Mesenteric fat pad (tissue), 1 donor: ENCODE data around the gene CYP27C1. TPM values are rescaled to one million over a fixed set of nuclear protein-coding genes. Genes with fewer than 3 reads are reported as not detected.
"Not testable (repeated sequence)": the region's sequence is repeated elsewhere in the genome, so short reads cannot be mapped to it uniquely, and the experiment has no call there.

Experiments
- DNase-seq: peaks from one replicate; pipeline ENCODE4 v3.0.0-alpha.2; 2020; ENCODE audit warnings: low spot score
- total RNA-seq: library from RNA; stranded (reverse); fragmentation: NEBNext Ultra II Directional; extraction: Animal tissue kit (Norgen Biotek cat#: 25700); gene quantifications from one replicate; pipeline ENCODE4 v1.2.1, GENCODE V29; 2021
- donor health status: DM: yes; HTN: yes; CAD: no.

Gene CYP27C1
- total RNA-seq, 1 donor from 2014 or later, result 1.1 TPM

GRCh38 chr2:127224135-127224534 is 4.0 kb upstream of the CYP27C1 start:
- DNase-seq, result not testable (repeated sequence)

- DNase-seq, result no peak
These were observed 849 bp upstream of the CYP27C1 start for GRCh38 chr2:127220768-127221527.

- no peak for DNase-seq
These were observed 678 bp downstream of the CYP27C1 start for GRCh38 chr2:127219171-127220070.

GRCh38 chr2:127218812-127219170 is 1.3 kb downstream of the CYP27C1 start:
- no peak for DNase-seq

DNA sequence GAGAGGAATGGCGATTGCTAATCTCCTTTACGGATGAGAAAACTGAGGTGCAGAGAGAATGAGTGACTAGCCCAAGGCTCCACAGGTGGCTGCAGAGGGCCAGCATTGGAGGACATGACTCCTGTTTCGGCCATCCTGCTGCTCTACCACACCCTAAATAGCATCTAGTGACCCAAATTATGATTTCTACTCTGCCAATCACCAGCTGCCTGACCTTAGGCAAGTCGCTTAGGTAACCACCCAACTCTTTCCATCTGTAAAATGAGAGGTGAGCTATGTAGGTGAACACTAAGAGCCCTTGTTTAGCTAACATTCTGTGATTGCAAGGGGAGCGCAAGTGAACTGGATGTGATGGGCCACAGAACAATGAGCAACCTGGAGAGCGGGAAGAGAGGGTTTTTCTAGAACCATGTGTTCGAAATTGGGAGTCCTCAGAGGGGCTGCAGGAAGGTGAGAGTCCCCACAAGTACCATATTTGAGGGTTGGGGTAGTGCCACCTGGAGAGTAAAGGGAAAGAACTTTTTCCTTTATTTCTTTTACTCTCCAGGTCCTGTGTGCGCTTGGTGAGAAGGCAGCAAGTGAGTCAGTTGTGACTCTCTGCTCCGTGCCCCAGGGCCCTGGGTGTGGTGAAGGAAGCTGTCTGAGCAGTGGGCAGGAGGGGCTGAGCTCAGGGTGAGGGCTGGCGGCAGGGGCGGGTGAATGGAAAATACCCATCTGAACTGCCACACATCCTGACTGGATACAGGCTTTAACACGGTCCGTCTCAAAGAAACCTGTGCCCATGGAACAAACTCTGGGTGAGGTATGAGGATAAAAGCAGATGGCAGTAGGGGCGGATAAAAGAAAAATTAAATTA is 2.4 kb downstream of the CYP27C1 start:
- DNase-seq, result no peak

- no peak for DNase-seq
These were observed 3.5 kb downstream of the CYP27C1 start for GRCh38 chr2:127216593-127216992.

GRCh38 chr2:127216095-127216494 is 4.0 kb downstream of the CYP27C1 start:
- DNase-seq, result no peak

DNA sequence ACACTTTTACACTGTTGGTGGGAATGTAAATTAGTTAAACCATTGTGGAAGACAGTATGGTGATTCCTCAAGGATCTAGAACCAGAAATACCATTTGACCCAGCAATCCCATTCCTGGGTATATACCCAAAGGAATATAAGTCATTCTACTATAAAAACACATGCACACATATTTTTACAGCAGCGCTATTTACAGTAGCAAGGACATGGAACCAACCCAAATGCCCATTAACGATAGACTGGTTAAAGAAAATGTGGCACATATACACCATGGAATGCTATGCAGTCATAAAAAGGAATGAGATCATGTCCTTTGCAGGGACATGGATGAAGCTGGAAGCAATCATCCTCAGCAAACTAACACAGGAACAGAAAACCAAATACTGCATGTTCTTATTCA is 5.9 kb downstream of the CYP27C1 start:
- not testable (repeated sequence) for DNase-seq

DNA sequence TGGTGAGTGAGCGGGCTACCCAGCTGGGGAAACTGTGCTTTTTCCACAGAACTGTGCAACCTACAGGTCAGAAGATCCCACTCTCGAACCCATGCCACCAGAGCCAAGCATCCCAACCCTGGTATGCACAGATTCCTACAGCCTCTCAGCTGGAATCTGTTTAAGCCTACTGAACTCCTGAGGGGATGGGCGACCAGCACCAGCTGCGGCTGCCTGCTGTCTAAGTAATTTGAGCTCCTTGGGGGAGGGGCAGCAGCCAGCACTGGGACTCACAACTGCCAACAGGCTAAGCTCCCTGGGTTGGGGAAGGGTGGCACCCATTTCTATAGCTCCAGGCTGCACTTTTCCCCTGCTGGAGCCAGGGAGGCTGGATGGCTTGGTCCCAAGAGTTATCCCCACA is 11.8 kb downstream of the CYP27C1 start:
- DNase-seq, result no peak

DNA sequence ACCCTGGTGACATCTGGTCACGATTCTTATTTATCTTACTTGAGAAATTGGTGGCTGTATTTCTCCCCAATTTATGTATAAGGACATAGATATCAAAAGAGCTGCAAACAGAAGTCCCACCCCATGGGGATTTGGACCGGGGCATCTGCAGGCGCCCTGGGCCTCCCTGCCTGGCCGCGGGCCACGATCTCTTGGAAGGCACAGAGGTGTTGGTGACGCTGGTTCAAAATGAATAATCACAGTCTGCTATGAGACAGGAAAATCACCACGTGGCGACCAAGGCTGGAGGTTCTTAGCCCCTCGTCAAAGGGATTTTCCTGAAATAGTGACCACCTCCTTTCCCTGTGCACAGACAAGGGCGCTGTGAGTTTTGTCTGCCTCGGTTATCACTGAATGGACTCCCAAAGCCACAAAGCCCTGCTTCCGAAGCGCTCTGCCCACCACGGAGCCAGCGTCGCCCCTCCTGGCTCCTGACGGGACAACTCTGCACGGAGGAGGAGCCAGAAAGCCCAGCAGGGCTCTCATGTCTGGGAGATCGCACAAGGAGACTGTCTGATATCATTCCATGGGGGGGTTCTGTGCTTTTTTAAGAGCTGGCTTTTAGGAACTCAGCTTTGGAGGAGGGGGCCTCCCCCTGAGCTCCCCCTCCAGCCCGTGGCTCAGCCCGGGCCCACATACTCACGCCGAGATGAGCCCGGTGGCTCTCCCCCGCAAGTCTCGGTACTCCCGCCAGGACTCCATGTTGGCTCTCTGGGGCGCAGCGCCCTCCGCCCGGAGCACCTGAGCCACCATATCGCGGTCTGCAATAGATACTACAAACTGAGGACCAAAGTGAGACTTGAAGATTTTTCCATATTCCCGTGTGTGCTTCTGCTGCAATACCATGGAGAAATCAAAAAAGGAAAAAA is 14.6 kb downstream of the CYP27C1 start:
- no peak for DNase-seq

GRCh38 chr2:127201452-127201851 is 18.6 kb downstream of the CYP27C1 start:
- DNase-seq, result no peak

DNA sequence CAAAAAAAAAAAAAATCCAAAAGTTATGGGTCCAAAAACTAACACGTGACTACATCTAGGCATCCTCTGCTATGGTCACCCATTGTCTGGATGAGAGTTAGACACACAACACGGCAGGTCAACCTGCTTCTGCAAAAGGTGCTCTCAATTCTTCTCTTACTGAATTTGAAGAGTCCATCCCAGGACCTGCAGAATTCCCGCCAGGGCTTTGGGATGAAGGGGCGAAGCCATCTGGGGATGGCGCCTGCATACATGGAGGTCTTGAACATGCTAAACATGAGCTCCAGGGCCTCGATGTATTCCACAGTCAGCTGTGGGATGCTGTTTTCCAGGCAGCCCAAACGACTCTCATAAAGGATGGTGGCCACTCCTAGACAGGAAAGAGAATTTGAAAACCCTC is 19.1 kb downstream of the CYP27C1 start:
- no peak for DNase-seq

DNA sequence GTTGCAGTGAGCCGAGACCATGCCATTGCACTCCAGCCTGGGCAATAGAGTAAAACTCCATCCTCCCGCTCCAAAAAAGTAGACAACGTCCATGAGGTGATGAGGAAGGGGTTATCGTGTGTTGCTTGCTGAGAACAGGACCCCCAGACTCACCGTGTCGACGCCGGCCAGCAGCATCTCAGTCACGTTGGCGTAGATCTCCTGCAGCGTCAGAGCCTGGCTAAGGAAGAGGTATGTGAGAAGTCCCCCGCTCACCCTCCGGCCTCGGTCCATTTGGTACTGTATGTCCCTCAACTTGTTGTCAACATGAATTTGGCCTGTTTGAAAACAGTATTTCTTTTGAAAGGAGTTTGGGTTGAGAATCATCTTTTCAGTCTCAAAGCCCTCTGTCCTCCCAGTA is 20.9 kb downstream of the CYP27C1 start:
- peak; percentile 78 for DNase-seq

- DNase-seq, result peak; percentile 80
These were observed 22.4 kb downstream of the CYP27C1 start for GRCh38 chr2:127197475-127198385.

DNA sequence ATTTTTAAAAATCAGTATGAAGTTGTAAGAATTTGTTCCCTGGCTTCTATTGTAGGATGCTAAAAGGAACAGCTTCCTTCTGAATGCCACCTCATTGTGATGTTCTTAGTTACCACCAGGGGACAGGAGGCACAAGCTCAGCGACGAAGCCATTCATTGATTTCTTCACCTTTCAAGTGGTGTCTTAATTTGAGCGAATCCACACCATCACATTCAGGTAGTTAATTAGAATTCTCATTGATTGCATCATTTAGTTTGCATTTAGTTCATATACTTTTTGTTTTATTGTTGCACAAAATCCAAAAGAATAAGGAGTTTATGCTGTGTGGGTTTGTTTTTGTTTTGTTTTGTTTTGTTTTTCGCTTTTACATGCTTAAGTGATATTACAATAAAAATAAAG is 23.1 kb downstream of the CYP27C1 start:
- DNase-seq, result no peak

DNA sequence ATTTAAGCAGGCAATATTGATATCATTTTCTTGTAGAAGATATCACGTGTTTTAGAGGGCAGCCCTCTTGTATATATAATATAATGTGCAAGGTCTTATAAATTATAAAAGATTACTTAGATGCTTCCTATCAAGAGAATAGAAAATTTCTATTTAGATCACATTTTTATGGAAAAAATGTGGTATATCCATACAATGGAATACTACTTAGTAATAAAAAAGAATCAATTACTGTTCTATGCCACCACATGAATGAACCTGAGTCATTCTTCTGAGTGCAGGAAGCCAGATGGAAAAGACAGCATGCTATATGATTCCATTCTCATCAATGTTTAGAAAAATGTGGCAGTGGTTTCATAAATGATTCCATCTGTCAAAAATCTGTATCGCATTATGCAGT is 23.6 kb downstream of the CYP27C1 start:
- no peak for DNase-seq

- peak; percentile 74 for DNase-seq
These were observed 24.7 kb downstream of the CYP27C1 start for GRCh38 chr2:127195140-127196074.

DNA sequence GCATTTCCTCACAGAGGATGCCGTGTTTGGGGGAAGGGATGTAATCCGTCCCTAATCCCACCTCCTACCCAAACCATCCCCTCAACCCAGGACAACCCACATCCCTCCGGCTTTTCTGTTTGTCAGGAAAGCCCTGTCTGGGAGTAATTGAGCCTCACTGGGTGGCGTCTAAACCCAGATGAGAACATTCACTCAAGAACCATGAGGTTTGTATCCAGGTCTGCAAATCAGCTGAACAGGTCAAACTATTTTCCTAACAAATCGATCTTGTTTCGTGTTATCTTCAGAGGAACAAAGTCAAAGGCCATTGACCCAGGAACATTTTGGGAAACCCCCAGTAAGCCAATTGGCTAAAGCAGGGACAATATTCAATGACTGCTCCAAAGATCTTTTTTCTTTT is 25.7 kb downstream of the CYP27C1 start:
- peak; percentile 39 for DNase-seq
